ENCODE results near the gene GRK6.

DNA sequence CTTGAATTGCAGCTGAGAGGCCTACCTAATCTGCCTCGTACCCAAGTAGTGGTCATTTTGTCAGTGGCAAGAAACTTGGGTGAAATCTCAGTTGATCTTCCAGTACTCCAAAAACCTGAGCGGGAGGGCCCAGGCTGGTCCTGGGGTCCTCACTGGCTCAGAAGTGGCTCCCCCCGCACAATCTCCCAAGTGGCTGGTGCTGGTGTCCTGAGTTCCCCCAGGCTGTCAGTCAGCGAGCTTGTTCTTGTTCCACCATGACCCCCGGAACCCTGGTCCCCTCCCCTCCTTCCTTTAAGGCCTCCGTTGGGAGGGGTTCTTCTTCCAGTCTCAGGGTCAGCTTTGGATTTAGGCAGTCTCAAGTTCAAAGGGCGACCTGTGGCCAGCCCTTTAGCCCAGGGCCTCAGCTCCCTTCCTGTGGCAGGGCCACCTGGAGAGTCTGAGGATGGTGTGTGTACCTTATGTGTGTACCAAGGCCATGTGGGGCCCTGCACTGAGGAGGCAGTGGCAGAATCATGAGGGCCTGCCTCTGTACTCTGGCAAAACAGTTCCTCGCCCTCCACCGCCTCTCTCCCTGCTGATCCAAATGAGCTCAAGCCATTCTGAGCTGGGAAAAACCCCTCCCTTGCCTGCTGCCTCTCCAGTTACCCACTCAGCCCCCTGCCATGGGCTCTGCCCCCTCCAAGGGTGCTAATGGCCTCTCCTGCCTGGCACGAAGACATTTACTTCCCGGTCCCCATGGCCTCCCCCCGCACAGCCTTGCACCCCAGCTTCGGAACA, 51.4 kb downstream of the GRK6 start:
- TF ChIP-seq POLR2A (IDR thresholded peaks at IDR 0.05; ENCODE audit: low read depth) (no peak), POLR2AphosphoS5 (IDR thresholded peaks at IDR 0.05) (peak in 1 of 2 donors; percentile 6), EP300 (IDR thresholded peaks at IDR 0.05) (no peak)
- TF ChIP-seq, protein P1, sequence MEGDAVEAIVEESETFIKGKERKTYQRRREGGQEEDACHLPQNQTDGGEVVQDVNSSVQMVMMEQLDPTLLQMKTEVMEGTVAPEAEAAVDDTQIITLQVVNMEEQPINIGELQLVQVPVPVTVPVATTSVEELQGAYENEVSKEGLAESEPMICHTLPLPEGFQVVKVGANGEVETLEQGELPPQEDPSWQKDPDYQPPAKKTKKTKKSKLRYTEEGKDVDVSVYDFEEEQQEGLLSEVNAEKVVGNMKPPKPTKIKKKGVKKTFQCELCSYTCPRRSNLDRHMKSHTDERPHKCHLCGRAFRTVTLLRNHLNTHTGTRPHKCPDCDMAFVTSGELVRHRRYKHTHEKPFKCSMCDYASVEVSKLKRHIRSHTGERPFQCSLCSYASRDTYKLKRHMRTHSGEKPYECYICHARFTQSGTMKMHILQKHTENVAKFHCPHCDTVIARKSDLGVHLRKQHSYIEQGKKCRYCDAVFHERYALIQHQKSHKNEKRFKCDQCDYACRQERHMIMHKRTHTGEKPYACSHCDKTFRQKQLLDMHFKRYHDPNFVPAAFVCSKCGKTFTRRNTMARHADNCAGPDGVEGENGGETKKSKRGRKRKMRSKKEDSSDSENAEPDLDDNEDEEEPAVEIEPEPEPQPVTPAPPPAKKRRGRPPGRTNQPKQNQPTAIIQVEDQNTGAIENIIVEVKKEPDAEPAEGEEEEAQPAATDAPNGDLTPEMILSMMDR (IDR thresholded peaks at IDR 0.05): no peak
